ENCODE data around the gene GRIA4. TPM values are rescaled to one million over a fixed set of nuclear protein-coding genes. Genes with fewer than 3 reads are reported as not detected.

Gene GRIA4
- total RNA-seq, 1 experiment from 2014 or later, result not detected

- no TSS peak for BruUV-seq (replicated peaks)
- no peaks in the 10 kb centered on the region for H3K9me3 Mint-ChIP-seq (ENCODE audit: unreplicated experiment)
- H3K27ac Mint-ChIP-seq (ENCODE audit: low read depth, unreplicated experiment), result peak overlapping the region; percentile 40
- peak overlapping the region; percentile 26 for H3K4me3 Mint-ChIP-seq (ENCODE audit: unreplicated experiment)
- ChIA-PET POLR2A (interaction anchor here (0.5 kb wide), 1 partner anchor 11 kb away, joined by 3 read pairs; no protein-coding TSS in a partner anchor), CTCF (interaction anchor here (0.6 to 1.0 kb wide), 2 partner anchors 111 to 1199 kb away, joined by 3 to 4 read pairs; no protein-coding TSS in a partner anchor)
- intact Hi-C loops (cut with micrococcal nuclease), result no loop called here
- no peaks in the 10 kb centered on the region for H3K27me3 Mint-ChIP-seq (ENCODE audit: insufficient read depth, unreplicated experiment)
- H3K36me3 Mint-ChIP-seq (ENCODE audit: insufficient read depth, unreplicated experiment), result no peaks in the 10 kb centered on the region
- peak; percentile 74 for DNase-seq (ENCODE audit: unreplicated experiment)
- H3K4me1 Mint-ChIP-seq (ENCODE audit: insufficient read depth, unreplicated experiment), result peaks cover 7% of the 10 kb centered on the region
- no peak for TF ChIP-seq CTCF (IDR thresholded peaks at IDR 0.05; ENCODE audit: unreplicated experiment)
Measured at GRCh38 chr11:105719073-105719822, 109.4 kb downstream of the GRIA4 start.

DNA sequence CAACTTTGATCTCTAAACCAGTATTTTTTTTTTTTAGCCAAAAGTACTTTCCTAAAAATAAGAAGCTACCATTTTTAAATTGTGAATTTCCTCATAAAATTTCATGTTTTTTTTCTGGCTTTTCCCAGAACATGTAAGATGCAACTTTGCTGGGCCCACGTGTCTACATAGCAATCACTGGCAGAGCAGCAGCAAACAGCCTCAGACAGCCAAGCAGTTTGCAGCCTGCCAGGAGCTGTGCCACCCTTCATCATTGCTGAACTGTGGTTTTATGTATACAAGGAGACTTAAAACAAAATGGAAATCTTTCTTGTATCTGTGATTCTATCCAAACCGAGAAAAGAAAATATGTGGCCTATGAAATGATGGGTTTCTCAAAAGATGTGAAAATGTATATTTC, 110.2 kb downstream of the GRIA4 start:
- intact Hi-C loops (cut with micrococcal nuclease), result no loop called here

DNA sequence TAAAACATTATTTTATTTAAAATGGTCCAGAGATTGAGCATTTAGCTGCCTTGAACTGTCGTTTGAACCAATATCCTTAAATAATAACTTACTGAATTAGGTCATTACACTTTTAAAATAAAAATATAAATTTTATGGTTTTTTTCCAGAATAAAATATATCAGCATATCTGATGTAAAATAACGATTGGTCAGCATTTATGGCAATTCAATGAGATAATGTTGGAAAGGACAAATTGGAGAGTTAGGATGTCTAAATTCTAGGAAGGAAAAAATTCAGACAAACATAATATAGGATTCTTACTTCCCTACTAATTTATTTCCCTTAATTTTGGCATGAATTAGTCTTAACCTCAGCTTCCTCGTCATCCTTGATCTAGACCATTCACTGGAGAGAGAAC, 113.4 kb downstream of the GRIA4 start:
- peaks cover 6% of the 10 kb centered on the region for H3K9me3 Mint-ChIP-seq (ENCODE audit: unreplicated experiment)
- no peak overlapping the region for H3K27ac Mint-ChIP-seq (ENCODE audit: low read depth, unreplicated experiment)
- no peak for DNase-seq (ENCODE audit: unreplicated experiment)
- intact Hi-C loops (cut with micrococcal nuclease), result no loop called here
- peaks cover 7% of the 10 kb centered on the region for H3K4me1 Mint-ChIP-seq (ENCODE audit: insufficient read depth, unreplicated experiment)
- TF ChIP-seq CTCF (IDR thresholded peaks at IDR 0.05; ENCODE audit: unreplicated experiment), result no peak
- ChIA-PET CTCF (no interaction called here), POLR2A (no interaction called here)
- no peak overlapping the region for H3K4me3 Mint-ChIP-seq (ENCODE audit: unreplicated experiment)
- no peaks in the 10 kb centered on the region for H3K36me3 Mint-ChIP-seq (ENCODE audit: insufficient read depth, unreplicated experiment)
- no peaks in the 10 kb centered on the region for H3K27me3 Mint-ChIP-seq (ENCODE audit: insufficient read depth, unreplicated experiment)
- BruUV-seq (replicated peaks), result no TSS peak

More for the DNA sequence above, 110.2 kb downstream of the GRIA4 start:
- CTCF ChIA-PET, result no interaction called here
- no peak for DNase-seq (ENCODE audit: unreplicated experiment)
- POLR2A ChIA-PET, result interaction anchor here (0.9 kb wide), 1 partner anchor 7 kb away, joined by 3 read pairs; no protein-coding TSS in a partner anchor
- peaks cover 7% of the 10 kb centered on the region for H3K4me1 Mint-ChIP-seq (ENCODE audit: insufficient read depth, unreplicated experiment)
- TF ChIP-seq CTCF (IDR thresholded peaks at IDR 0.05; ENCODE audit: unreplicated experiment), result no peak
- peak overlapping the region; percentile 40 for H3K27ac Mint-ChIP-seq (ENCODE audit: low read depth, unreplicated experiment)
- no peak overlapping the region for H3K4me3 Mint-ChIP-seq (ENCODE audit: unreplicated experiment)
- no TSS peak for BruUV-seq (replicated peaks)
- no peaks in the 10 kb centered on the region for H3K27me3 Mint-ChIP-seq (ENCODE audit: insufficient read depth, unreplicated experiment)
- no peaks in the 10 kb centered on the region for H3K9me3 Mint-ChIP-seq (ENCODE audit: unreplicated experiment)
- no peaks in the 10 kb centered on the region for H3K36me3 Mint-ChIP-seq (ENCODE audit: insufficient read depth, unreplicated experiment)

DNA sequence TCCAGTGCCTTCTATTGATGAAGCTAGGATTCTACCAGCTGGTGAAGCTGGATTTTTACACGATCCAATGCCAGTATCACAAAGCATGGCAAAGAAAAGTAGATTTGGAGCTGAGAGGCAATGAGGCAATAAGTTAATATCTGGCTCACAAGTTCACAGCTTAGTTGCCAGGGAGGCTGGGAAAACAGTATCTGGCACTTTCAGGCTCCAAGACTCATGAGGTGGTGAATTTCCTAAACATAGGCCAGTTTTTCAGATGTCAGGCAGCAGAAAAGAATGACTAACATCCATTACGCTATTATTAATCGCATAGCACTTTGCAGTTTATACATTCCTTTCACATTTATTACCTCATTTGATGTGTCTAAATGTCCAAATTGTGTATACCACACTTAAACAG, 122.7 kb downstream of the GRIA4 start:
- ChIA-PET POLR2A (no interaction called here), CTCF (interaction anchor here (0.6 kb wide), 1 partner anchor 76 kb away, joined by 3 read pairs; no protein-coding TSS in a partner anchor)
- Mint-ChIP-seq H3K9me3 (ENCODE audit: unreplicated experiment) (peaks cover 16% of the 10 kb centered on the region), H3K27ac (ENCODE audit: low read depth, unreplicated experiment) (no peak overlapping the region), H3K27me3 (ENCODE audit: insufficient read depth, unreplicated experiment) (no peaks in the 10 kb centered on the region), H3K4me1 (ENCODE audit: insufficient read depth, unreplicated experiment) (no peaks in the 10 kb centered on the region), H3K36me3 (ENCODE audit: insufficient read depth, unreplicated experiment) (no peaks in the 10 kb centered on the region), H3K4me3 (ENCODE audit: unreplicated experiment) (no peak overlapping the region)
- no peak for DNase-seq (ENCODE audit: unreplicated experiment)
- no peak for TF ChIP-seq CTCF (IDR thresholded peaks at IDR 0.05; ENCODE audit: unreplicated experiment)
- intact Hi-C loops (cut with micrococcal nuclease), result no loop called here
- no TSS peak for BruUV-seq (replicated peaks)
